ENCODE results near the gene PACRG. TPM values are rescaled to one million over a fixed set of nuclear protein-coding genes. Genes with fewer than 3 reads are reported as not detected.

Gene PACRG
- total and polyA plus RNA-seq, 10 of the 15 experiments (the other 5 are each of a cell fraction or from before 2014, with no cell fraction given) = not detected

DNA sequence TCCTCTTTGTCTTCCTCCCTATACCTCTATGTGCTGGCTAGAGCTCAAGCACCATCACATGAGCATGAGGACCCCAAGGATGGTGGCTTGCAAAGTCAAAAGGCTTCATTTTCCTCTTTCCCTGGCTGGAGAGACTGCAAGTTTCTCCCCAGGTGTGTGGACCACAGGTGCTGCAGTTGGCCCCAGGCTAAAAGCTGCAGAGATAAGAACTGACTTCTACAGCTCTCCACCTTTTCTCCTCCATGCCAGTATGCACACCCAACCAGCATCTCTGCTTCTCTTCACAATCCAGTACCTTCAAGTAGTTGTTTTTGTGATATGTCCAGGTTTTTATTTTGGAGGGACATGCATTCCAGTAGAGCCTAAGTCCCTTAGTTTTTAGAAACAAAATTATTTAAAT is 29.3 kb upstream of the PACRG start:
- Histone ChIP-seq H3K36me3 (ENCODE audit: control insufficient read depth in 2 of 2, insufficient read depth in 2 of 2, low read length in 1 of 2) (no peaks in the 10 kb centered on the region), H3K4me3 (no peak overlapping the region), H3K4me2 (ENCODE audit: control insufficient read depth, insufficient read depth) (no peak overlapping the region), H3K27ac (ENCODE audit: control insufficient read depth, insufficient read depth) (no peak overlapping the region), H2AFZ (ENCODE audit: control insufficient read depth, low read depth, low read length) (no peak overlapping the region), H3K79me2 (ENCODE audit: control insufficient read depth, insufficient read depth, low read length) (no peaks in the 10 kb centered on the region), H3K9ac (ENCODE audit: control insufficient read depth, insufficient read depth, low read length) (no peak overlapping the region), H4K20me1 (ENCODE audit: control insufficient read depth, insufficient read depth) (no peaks in the 10 kb centered on the region), H3K27me3 (replicated peaks in 1 of 2; ENCODE audit: control insufficient read depth in 2 of 2, insufficient read depth in 2 of 2, low read length in 1 of 2) (no peaks in the 10 kb centered on the region), H3K4me1 (ENCODE audit: control insufficient read depth, insufficient read depth, low read length) (no peaks in the 10 kb centered on the region), H3K9me3 (replicated peaks; ENCODE audit: control insufficient read depth, insufficient read depth, low read length) (no peaks in the 10 kb centered on the region)
- TF ChIP-seq TBL1XR1 (IDR thresholded peaks at IDR 0.05; ENCODE audit: low read depth, low read length) (no peak), CBX3 (IDR thresholded peaks at IDR 0.05; ENCODE audit: borderline replicate concordance, low read depth) (no peak)
- TF ChIP-seq, protein P1, sequence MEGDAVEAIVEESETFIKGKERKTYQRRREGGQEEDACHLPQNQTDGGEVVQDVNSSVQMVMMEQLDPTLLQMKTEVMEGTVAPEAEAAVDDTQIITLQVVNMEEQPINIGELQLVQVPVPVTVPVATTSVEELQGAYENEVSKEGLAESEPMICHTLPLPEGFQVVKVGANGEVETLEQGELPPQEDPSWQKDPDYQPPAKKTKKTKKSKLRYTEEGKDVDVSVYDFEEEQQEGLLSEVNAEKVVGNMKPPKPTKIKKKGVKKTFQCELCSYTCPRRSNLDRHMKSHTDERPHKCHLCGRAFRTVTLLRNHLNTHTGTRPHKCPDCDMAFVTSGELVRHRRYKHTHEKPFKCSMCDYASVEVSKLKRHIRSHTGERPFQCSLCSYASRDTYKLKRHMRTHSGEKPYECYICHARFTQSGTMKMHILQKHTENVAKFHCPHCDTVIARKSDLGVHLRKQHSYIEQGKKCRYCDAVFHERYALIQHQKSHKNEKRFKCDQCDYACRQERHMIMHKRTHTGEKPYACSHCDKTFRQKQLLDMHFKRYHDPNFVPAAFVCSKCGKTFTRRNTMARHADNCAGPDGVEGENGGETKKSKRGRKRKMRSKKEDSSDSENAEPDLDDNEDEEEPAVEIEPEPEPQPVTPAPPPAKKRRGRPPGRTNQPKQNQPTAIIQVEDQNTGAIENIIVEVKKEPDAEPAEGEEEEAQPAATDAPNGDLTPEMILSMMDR (IDR thresholded peaks at IDR 0.05 in 2 of 3, conservative IDR thresholded peaks at IDR 0.05 in 1 of 3; ENCODE audit: control insufficient read depth in 2 of 3, extremely low read depth in 1 of 3, insufficient read depth in 1 of 3, low read depth in 3 of 3, low read length in 3 of 3) = no peak
- TF ChIP-seq, protein P2, sequence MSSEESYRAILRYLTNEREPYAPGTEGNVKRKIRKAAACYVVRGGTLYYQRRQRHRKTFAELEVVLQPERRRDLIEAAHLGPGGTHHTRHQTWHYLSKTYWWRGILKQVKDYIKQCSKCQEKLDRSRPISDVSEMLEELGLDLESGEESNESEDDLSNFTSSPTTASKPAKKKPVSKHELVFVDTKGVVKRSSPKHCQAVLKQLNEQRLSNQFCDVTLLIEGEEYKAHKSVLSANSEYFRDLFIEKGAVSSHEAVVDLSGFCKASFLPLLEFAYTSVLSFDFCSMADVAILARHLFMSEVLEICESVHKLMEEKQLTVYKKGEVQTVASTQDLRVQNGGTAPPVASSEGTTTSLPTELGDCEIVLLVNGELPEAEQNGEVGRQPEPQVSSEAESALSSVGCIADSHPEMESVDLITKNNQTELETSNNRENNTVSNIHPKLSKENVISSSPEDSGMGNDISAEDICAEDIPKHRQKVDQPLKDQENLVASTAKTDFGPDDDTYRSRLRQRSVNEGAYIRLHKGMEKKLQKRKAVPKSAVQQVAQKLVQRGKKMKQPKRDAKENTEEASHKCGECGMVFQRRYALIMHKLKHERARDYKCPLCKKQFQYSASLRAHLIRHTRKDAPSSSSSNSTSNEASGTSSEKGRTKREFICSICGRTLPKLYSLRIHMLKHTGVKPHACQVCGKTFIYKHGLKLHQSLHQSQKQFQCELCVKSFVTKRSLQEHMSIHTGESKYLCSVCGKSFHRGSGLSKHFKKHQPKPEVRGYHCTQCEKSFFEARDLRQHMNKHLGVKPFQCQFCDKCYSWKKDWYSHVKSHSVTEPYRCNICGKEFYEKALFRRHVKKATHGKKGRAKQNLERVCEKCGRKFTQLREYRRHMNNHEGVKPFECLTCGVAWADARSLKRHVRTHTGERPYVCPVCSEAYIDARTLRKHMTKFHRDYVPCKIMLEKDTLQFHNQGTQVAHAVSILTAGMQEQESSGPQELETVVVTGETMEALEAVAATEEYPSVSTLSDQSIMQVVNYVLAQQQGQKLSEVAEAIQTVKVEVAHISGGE (CRISPR knock-in tag; IDR thresholded peaks at IDR 0.05) = no peak
- in situ Hi-C loops (cut with MboI) (no loop called here), intact Hi-C loops (cut with micrococcal nuclease; ENCODE audit: unreplicated experiment) (no loop called here)
- no TSS peak for BruUV-seq (replicated peaks)
- CTCF ChIA-PET = no interaction called here
- SMC1A ChIA-PET (ENCODE audit: uncharacterized antibody, unreplicated experiment) = interaction anchor here (0.6 kb wide), 1 partner anchor 104 kb away, joined by 4 read pairs; no protein-coding TSS in a partner anchor
- RAD21 ChIA-PET (ENCODE audit: unreplicated experiment) = no interaction called here
- FAIRE-seq (no peak), ATAC-seq (no peak), DNase-seq (ENCODE audit: low read depth, low spot score) (no peak)
- POLR2A ChIA-PET = no interaction called here
